ENCODE data around the gene NLK.
"Not testable (repeated sequence)": the region's sequence is repeated elsewhere in the genome, so short reads cannot be mapped to it uniquely, and the experiment has no call there.

Gene NLK

DNA sequence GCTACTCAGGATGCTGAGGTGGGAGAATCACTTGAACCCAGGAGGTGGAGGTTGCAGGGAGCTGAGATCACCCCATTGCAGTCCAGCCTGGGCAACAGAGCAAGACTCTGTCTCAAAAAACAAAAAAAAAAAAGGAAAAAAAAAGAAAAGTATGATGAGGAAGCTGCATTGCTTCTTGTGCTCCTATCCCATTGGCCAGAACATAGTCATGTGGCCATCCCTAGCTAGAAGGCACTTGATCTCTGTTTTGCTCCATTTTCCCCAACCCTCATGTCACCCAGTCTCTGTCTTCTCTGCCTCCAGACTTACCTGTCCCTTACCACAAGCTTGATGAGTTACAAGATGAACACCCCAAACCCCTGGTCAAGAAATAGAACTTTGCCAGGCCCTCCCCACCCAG lies 163.8 kb downstream of the NLK start:
- DNase-seq: no peak

DNA sequence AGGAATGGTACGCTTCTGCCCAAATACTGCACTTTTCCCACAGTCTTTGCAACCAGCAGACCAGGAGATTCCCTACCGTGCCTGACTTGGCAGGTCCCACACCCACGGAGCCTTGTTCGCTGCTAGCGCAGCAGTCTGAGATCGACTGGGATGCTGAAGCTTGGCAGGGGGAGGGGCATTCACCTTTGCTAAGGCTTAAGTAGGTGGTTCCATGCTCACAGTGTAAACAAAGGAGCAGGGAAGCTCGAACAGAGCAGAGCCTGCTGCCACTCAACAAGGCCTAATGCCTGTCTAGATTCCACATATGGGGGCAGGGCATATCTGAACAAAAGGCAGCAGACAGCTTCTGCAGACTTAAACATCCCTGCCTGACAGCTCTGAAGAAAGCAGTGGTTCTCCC lies 169.3 kb downstream of the NLK start:
- no peak for DNase-seq

DNA sequence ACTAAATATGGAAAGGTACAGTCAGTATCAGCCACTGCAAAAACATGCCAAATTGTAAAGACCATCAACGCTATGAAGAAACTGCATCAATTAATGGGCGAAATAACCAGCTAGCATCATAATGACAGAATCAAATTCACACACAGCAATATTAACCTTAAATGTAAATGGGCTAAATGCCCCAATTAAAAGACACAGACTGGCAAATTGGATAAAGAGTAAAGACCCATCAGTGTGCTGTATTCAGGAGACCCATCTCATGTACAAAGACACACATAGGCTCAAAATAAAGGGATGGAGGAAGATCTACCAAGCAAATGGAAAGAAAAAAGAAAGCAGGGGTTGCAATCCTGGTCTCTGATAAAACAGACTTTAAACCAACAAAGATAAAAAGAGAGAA lies 171.1 kb downstream of the NLK start:
- DNase-seq: not testable (repeated sequence)

DNA sequence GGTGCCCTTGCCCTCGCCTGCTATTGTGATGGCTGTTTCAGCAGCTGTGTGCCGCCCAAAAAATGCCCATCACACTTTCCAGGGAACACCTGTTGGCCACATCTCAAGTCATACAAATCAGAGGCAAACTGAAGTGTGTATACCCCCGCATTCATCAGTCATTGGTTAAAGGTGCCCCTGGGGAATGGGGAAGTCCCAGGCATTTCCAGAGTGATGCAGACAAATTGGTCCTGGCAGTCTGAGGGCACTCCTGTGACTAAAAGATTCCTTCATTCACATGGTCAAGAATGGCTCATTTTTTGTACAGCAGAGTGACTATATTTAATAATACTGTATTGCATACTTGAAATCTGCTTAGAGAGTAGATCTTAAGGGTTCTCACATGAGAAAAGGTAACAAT lies 173.6 kb downstream of the NLK start:
- DNase-seq: no peak

DNA sequence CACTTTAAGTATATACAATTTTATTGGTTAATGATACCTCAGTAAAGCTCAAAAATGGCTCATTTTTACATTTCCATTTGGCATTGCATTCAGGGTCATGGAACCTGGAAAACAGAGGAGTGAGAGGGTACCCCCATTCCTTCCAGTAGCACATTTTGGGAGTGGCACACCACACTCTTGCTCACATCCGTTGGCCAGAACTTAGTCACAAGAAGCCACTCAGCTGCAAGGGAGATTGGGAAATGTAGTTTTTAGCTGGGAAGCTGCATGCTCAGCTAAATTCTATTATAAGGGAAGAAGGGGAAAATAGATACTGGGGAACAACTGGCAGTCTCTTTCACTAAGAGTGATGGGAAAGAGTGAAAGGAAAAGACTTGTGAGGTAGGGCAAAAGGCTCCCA lies 174.1 kb downstream of the NLK start:
- no peak for DNase-seq

DNA sequence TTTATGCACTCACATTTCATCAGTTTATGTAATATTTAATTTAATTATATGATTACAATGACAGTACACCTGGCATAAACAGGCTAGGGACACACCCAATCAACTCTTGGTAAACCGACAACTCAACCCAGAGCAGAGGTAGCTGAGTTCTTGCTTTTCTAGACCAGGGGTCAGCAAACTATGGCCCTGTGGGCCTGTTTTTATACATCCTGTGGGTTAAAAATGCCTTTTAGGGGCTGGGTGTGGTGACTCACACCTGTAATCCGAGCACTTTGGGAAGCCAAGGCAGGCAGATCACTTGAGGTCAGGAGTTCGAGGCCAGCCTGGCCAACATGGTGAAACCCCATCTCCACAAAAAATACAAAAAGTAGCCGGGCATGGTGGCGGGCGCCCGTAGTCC lies 177.3 kb downstream of the NLK start:
- DNase-seq: no peak

DNA sequence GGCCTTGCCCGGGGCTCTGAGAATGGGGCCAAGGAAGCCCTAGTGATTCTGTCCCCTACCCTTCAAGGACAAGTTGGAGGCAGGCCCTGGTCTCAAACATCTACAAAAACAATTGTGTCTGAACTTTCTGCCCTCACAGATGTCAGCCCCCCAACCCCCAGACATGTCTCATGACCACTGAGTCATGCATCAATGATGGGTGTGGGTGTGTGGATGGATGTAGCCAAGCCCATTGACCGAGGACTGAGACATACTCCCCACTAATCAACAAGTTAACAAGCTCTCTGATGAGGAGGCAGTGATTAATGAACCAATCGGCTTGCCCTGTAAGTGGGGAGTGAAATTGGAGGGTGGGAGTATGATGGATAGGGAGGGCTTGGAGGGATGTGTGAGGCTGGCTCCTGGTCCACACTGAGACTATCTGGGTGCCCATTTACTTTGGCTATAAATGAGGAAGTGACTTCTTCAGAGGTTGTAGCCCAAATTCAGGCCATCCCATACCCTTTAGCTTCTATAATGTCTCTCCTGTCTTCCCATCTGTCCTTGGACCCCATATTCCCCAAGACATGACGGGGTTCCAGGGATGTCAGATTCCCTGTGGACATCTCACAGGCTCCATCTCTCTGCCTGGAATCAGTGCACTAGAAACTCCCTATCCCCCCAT lies 179.4 kb downstream of the NLK start:
- no peak for DNase-seq

DNA sequence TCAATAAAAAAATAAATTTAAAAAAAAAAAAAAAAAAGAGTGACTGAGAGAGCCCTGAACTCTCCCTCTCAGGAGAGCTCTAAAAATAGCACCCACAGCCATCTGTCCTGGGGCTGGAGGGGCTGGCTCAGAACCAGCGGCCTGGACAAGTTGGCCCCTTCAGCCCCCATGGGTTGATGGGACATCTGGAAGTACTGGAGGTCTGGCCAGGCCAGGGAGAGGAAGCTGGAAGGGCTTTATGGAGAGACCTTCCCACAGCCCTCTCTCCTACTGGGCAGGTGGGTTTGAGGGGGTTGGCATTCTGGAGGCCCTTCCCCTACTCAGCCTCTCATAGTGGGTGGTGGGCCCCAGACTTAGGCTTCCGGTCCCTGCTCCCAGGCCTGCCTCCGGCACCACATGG lies 182.8 kb downstream of the NLK start:
- no peak for DNase-seq

DNA sequence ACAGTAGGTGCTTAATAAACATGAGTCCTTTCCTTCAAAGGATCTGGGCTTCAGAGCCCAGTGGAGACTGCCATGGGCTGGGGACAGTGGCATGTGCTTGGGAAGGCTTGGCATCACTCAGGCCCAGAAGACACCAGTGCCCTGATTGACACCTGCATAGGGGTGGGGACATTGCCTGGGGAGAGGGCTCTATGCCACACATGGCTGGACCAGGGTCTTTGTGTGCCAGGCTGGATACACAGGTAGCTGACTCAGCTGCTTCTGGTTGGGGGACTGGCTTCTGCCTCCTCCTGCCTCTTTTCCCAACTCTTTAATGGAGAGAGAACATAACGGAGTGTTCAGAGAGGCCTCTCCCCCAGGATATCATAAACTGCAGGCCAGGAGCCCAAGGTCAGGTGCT lies 183.4 kb downstream of the NLK start:
- no peak for DNase-seq

DNA sequence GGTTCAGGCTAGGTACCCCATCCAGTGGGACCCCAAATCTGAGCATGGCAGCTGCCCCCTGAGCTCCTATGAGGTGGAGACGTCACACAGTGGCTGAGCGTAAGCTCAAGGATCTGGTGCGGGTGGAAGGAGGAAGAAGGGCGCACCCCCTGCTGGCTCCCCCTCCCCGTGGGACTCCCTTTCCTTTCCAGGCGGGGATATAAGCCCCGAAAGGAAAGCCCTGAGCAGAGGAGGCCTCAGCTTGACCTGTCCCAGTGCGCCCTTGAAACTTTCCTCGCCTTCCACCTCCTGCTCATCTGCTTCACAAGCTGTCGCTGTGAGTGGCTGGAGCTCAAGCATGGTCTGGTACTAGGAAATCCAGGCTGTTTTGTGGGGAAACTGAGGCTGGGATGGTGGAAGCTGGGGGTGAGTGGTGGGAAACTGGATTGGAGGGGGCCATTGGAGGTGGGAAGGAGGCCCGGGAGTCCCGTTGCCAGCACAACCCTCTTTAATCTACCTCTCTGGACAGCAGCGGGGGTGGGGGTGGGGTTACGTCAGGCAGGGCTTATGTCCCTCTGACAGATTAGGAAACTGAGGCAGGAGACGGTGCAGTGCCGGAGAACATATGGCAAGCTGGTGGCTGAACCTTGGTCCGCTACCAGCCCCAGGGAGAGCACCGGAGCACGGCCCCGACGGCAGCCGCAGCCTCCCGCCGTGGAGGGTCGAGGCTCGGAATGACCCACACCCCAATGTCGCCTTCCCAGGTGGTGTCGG lies 184.3 kb downstream of the NLK start:
- DNase-seq: no peak

DNA sequence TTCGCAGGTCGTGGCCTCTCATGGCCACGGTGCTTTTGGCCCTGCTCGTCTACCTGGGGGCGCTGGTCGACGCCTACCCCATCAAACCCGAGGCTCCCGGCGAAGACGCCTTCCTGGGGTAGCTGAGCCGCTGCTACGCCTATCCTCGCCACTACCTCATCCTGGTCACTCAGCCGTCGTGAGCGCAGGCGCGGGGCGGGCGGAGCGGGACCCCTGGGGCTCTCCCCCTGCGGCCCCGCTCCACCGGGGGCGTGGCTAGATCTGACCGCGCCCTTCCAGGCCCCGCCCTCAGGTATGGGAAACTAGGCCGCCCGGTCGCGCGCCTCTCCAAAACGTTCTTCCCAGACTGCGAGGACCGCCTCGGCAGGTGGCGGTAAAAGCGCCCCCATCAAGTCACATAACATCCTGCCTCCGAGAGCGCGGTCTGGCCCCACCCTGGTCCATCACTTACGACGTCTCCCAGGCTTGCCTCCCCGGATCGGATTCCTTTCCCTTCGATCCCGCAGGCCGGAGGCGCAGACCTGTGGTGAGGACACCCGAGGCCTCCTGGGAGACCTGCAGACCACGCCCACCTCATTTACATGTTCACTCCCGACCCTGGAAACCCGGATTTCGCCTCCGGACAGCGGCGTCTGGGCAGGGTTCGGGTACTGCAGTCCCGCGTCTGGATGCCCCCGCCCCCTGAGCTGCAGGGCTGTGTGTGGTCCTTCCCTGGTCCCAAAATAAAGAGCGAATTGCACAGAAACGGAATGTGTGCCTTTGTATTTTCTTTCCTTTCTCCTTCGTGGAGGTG lies 185.0 kb downstream of the NLK start:
- no peak for DNase-seq

DNA sequence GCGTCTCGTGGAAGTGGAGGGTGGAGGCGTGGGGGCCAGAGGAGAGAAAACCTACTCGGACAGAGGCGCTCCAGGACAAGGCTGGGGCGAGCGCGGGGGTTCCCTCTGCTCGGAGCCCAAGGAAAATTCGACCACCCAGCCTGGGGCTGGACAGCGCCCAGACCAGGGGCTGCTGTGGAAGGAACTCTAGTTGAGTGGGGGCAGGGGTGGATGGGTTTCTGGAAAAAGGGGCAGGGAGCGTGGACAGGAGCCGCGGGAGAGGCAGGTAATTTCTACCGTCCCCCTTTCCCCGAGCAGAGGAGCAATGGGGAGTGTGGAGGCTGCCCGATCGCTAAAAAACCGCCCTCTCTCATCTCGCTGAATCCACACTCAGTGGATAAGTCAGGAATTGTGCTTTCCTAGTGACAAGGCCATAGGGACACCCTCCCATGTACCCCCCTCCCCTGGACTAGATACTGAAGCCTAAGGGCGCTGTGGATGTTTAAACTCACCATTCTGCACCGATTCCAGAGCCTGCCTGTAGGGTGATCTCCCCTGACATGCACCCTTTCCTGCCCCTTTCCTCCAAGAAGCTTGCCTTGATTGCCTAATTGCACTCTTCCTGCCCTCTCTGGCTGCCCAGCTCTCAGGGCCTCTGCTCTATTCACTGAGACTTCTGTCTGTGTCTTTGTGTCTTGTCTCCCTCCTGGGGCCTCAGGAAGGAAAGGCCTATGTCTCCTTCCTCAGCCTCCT lies 185.8 kb downstream of the NLK start:
- DNase-seq: no peak

DNA sequence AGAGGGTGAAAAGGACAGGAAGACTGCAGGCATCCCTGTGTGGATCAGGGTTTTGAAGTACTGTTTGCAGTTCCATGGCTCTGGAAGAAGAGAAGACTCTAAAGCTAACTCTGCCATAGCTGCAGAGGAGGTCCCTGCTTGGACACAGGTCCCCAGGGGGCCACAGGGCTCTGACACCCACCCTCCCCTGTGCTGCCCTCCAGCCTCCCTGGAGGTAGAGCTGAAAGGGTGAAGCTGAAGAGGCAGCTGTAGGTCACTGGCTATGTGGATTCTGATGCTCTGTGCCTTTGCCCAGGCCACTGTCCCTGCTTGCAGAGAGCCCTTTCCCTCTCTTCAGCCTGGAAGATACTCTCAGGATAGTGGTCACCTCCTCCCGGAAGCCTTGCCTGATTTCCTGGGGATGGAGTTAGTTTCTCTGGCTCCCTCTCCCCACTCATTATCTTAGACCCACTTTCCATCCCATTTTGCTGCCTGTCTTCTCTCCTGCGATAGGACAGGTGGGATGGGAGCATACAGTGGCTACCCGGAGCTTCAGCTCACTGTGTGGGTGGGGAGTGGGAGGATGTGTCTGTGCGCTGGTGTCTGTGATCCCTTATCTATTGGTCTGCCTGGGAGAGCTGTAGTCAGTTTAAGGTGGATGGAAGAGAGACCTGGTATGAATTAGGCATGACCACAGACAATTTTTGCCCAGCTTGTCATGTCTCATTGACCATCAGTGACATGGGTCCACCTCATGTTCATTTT lies 186.7 kb downstream of the NLK start:
- no peak for DNase-seq

DNA sequence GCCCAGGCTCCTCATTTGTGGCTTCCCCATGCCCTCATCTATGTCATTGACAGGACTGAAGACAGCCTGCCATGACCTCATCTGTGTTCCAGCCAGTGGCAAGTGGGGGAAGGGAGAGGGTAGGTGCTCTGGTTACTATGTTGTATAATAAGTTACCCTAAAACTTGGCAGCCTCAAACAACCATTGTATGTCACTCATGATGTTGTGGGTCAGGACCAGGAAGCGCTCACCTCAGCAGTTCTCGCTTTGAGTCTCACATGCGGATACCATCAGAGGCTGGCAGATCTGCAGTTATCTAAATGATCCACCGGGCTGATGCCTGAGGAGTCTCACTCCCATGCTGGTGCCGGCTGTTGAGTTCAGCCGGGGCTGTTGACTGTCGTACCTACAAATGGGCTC lies 187.5 kb downstream of the NLK start:
- DNase-seq: no peak

DNA sequence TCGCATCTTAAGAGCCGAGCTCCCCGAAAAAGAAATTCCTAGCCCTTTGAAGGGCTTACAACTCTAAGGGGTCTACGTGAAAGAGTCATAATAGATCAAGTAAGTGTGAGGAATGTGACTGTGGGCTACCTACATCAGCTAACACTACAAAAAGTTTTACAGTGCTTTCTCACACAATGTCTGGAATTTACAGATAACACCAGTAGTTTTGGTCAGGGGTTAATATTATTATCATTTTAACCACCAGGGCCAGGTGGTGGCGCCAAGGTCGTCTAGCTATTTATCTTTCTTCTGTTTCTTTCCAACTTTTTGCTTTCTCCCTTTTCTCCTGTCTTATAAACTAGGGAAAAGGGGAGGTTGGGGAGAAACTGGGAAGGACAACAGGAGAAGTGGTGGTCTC lies 188.1 kb downstream of the NLK start:
- DNase-seq: not testable (repeated sequence)

DNA sequence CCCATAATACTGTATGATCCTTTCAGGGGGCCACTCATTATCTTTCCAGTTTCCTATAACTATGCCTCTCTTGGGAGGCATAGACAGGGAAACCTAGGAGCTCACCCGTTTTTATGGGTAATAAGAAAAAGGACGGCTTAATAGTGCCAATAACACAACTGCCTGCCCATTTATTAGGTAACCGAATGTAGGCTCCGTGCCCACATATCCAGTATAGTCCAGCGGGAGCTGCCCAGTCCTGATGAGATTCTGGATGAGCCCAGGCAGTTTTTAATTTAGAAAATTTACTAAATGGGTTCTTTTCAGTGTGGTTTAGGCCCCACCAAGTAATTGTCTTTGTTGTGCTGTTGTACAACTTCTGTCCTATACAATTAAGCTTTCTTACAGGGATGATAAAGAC lies 189.1 kb downstream of the NLK start:
- DNase-seq: not testable (repeated sequence)

DNA sequence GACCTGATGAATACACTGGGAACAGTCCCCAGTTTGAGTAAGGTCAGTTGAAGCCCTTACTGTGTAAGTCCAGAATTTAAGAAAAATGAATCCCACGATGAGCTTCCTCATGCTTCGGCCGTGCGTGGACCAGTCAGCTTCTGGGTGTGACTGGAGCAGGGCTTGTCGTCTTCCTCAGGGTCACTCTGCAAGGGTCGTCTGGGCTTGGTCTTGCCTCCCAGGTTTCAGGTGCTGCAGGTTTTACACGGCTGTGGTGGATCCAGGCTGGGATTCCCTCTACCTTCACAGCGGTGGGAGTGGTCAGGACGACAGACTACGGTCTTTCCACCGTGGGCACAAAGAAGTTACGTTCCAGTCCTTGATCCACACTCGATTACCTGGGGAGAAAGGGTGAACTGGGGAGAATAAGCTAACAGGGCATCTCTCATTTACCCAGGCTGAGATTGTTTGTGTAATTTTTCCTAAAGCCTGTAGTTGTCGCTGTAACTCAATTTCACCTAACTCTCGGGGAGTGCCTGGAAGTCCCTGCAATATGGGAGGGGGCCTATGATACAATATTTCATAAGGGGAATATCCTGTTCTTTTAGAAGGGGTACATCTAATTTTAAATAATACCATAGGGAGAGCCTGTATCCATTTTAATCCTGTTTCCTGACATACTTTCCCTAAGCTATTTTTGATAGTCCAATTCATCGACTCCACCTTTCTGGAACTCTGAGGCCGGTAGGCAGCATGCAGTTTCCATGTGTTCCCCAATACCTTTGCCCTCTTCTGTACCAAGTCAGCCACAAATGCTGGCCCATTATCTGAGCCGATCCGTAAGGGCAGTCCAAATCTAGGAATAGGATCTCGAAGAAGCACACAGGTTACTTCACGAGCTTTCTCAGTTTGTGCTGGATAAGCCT lies 190.7 kb downstream of the NLK start:
- not testable (repeated sequence) for DNase-seq

DNA sequence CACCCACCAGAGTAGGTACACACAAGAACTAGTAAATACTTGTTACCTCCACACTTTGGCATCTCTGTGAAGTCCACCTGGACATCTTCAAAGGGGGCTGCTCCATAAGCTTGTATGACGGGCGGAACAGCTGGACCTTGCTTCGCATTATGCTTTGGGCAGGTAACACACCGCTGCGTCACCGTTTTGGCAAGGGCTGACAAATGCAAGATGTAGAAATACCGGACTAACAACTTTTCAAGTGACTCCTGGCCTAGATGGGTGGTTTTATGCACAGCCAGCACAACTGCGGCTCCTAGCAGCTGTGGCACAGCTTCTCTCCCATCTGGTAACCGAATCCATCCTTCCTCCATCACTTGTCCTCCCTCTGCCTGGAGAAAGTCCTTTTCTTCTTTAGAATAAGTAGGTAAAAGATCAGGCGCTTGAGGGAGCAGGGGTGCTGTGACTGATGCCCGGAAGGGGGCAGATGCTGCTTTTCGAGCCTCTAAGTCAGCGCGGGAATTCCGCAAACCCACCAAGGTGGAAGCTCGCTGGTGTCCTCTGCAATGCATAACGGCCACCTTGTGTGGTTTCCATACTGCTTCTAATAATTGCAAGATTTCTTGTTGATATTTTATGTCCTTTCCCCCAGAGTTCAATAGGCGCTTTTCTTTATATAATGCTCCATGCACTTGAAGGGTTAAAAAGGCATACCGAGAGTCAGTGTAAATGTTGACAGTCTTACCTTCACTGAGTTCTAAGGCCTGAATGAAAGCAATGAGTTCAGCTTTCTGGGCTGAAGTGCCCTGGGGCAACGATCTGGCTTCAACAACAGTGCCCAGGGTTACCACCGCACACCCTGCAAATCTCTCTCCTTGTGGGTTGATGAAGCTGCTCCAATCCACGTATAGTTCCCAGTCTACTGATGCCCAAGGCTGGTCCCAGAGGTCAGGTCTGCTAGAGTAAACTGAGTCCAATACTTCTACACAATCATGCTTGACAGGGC lies 191.7 kb downstream of the NLK start:
- DNase-seq: not testable (repeated sequence)

DNA sequence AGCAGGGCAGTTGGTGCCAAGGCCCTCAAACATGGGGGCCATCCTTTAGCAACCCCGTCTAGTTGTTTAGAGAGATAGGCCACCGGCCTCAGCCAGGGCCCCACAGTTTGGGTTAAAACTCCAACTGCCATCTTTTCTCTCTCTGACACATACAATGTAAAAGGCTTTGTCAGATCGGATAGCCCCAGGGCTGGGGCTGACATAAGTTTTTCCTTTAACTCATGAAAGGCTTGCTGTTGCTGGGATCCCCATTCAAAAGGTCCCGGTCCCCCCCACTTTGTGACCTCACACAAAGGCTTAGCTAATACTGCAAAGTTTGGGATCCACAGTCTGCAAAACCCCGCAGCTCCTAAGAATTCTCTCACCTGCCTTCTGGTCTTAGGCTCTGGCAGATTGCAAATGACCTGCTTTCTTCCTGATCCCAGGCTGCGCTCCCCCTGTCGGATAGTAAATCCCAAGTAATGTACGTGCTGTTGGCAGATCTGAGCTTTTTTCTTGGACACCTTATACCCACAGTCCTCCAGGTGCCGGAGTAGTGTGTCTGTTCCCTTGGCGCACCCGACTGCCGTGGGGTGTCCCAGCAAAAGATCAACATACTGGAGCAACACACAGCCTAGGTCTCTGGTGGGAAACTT lies 192.7 kb downstream of the NLK start:
- not testable (repeated sequence) for DNase-seq

Data from cortex of kidney (tissue), 1 donor.